ENCODE results near the gene C1GALT1.

DNA sequence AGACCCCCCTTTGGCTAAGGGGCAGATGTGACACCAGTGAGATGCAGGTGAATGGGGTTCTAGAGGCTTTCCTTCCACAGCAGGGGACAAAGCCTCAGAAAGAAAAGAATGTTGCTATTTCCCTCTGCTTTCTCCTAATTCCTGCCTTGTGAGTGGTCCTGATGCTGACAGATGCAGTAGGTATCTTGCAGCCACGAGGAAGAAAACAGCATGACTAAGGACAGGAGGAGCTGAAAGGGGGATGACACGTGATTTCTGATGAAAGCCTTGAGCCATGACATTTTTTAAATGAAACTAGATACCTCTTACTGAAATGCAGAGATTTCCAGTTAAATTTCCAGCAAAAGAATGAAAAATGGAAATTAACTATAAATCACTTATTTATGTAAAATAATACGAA lies 92.4 kb downstream of the C1GALT1 start:
- no peak for TF ChIP-seq POLR2A (IDR thresholded peaks at IDR 0.05)
- TF ChIP-seq, protein P1, sequence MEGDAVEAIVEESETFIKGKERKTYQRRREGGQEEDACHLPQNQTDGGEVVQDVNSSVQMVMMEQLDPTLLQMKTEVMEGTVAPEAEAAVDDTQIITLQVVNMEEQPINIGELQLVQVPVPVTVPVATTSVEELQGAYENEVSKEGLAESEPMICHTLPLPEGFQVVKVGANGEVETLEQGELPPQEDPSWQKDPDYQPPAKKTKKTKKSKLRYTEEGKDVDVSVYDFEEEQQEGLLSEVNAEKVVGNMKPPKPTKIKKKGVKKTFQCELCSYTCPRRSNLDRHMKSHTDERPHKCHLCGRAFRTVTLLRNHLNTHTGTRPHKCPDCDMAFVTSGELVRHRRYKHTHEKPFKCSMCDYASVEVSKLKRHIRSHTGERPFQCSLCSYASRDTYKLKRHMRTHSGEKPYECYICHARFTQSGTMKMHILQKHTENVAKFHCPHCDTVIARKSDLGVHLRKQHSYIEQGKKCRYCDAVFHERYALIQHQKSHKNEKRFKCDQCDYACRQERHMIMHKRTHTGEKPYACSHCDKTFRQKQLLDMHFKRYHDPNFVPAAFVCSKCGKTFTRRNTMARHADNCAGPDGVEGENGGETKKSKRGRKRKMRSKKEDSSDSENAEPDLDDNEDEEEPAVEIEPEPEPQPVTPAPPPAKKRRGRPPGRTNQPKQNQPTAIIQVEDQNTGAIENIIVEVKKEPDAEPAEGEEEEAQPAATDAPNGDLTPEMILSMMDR (IDR thresholded peaks at IDR 0.05) = no peak
